K562 (cell line): Measurements from ENCODE around the gene DBNDD2. TPM values are rescaled to one million over a fixed set of nuclear protein-coding genes. Genes with fewer than 3 reads are reported as not detected.

Experiments used
- ATAC-seq: fragments of 200-7000 bp; cut with Tn5 transposase; 3 replicates; pipeline ENCODE4 v1.9.1; 2020; ENCODE audit warnings: moderate library complexity
- BruUV-seq: library from RNA; stranded (reverse); fragments of 400-500 nt; replicated peaks from 2 replicates; lab custom pipeline; 2021; lab: Mats Ljungman, UMichigan
- CTCF ChIA-PET: fragments of 300-600 bp; formaldehyde crosslinking; extraction: SDS; loops from one replicate; lab custom pipeline; 2021; ENCODE audit warnings: low intra/inter-chr PET ratio; lab: Yijun Ruan, JAX
- POLR2A ChIA-PET: fragments of 300-600, 350-650 bp; sonication (Branson Sonifier 250); formaldehyde crosslinking; extraction: SDS; loops from one replicate; lab custom pipeline; 2021; ENCODE audit warnings: antibody characterized with exemption, inconsistent platforms; lab: Yijun Ruan, JAX
- DNase-seq, 4 experiments: peaks; one replicate each; pipeline versions ENCODE4 v3.0.0 to v3.0.0-alpha.2; 2011 to 2018; ENCODE audit warnings: low spot score in 3 of 4, mixed read lengths in 3 of 4; ENCODE audit errors: extremely low read depth in 1 of 4
- FAIRE-seq: peaks from 2 replicates; lab custom pipeline; 2011; peaks lifted over from hg19 to GRCh38; lab: Jason Lieb, UNC
- H2AFZ ChIP-seq: 2 replicates; pipeline ENCODE4 v1.6.0; 2011; ENCODE audit warnings: low read depth, low read length, control low read depth, inconsistent platforms
- H3K27ac ChIP-seq: fragments of 200-600 bp; 3 replicates; pipeline ENCODE4 v1.8.0; 2011; ENCODE audit warnings: low read depth, mild to moderate bottlenecking, control low read depth, inconsistent platforms, low read length, moderate library complexity, mixed read lengths; ENCODE audit errors: extremely low read depth
- H3K27me3 ChIP-seq, 2 experiments: fragments of 300-600 bp in 1 of 2; 2 replicates in 1 of 2; 3 replicates in 1 of 2; pipeline versions ENCODE4 v1.6.0 to v1.8.0; 2011; ENCODE audit warnings: inconsistent platforms in 2 of 2, low read length in 2 of 2, mild to moderate bottlenecking in 1 of 2, mixed read lengths in 1 of 2, moderate library complexity in 1 of 2; ENCODE audit not compliant: control insufficient read depth in 2 of 2, insufficient read depth in 2 of 2
- H3K36me3 ChIP-seq: fragments of 300-600 bp; 3 replicates; pipeline ENCODE4 v1.8.0; 2011; ENCODE audit warnings: mild to moderate bottlenecking, low read length, inconsistent platforms; ENCODE audit not compliant: control insufficient read depth, insufficient read depth
- H3K4me1 ChIP-seq, 2 experiments: fragments of 200-600 bp in 1 of 2; replicated peaks in 1 of 2; 2 replicates in 1 of 2; 3 replicates in 1 of 2; pipeline versions ENCODE4 v1.5.1 to v1.8.0; 2011; ENCODE audit warnings: inconsistent platforms in 2 of 2, low read length in 2 of 2, mild to moderate bottlenecking in 1 of 2, mixed read lengths in 1 of 2, moderate library complexity in 1 of 2; ENCODE audit not compliant: control insufficient read depth in 2 of 2, insufficient read depth in 2 of 2
- H3K4me2 ChIP-seq: 2 replicates; pipeline ENCODE4 v1.6.1; 2011; ENCODE audit warnings: low read length, control low read depth, inconsistent platforms, mixed read lengths; ENCODE audit not compliant: insufficient read depth
- H3K4me3 ChIP-seq: fragments of 200-600 bp; sonication (generic), shearing (Covaris generic); 2 replicates; pipeline ENCODE4 v1.5.1; 2016; ENCODE audit warnings: control low read depth, inconsistent platforms
- H3K79me2 ChIP-seq: fragments of 200-600 bp; 3 replicates; pipeline ENCODE4 v1.8.0; 2011; ENCODE audit warnings: low read length, inconsistent platforms; ENCODE audit not compliant: control insufficient read depth, insufficient read depth
- H3K9ac ChIP-seq, 2 experiments: 2 replicates each; pipeline versions ENCODE4 v1.6.0 to v1.6.1; 2011; ENCODE audit warnings: low read depth in 2 of 2, low read length in 2 of 2, control low read depth in 1 of 2, inconsistent platforms in 1 of 2, mild to moderate bottlenecking in 1 of 2, mixed read lengths in 1 of 2; ENCODE audit not compliant: insufficient read depth in 1 of 2
- H3K9me1 ChIP-seq: one replicate; pipeline ENCODE4 v1.6.0; 2011; ENCODE audit warnings: inconsistent platforms, mild to moderate bottlenecking, low read length, moderate library complexity; ENCODE audit not compliant: control insufficient read depth, insufficient read depth
- H3K9me3 ChIP-seq: replicated peaks from 2 replicates; pipeline ENCODE4 v1.5.1; 2011; ENCODE audit warnings: low read depth, low read length, inconsistent platforms; ENCODE audit not compliant: control insufficient read depth, insufficient read depth
- H4K20me1 ChIP-seq: replicated peaks from 2 replicates; pipeline ENCODE4 v1.6.1; 2011; ENCODE audit warnings: low read length, inconsistent platforms, mixed read lengths; ENCODE audit not compliant: control insufficient read depth, insufficient read depth
- CEBPB ChIP-seq: fragments of 450-650 bp; IDR thresholded peaks from 2 replicates; pipeline ENCODE4 v1.6.1; 2016; ENCODE audit warnings: missing genetic modification characterization, missing compliant biosample characterization
- CREM ChIP-seq: IDR thresholded peaks from 2 replicates; pipeline ENCODE4 v1.6.1; 2014; ENCODE audit warnings: antibody characterized with exemption, low read depth
- FOXP1 ChIP-seq: sonication (generic); formaldehyde crosslinking; IDR thresholded peaks from 2 replicates; pipeline ENCODE4 v1.8.0; 2022; ENCODE audit warnings: mild to moderate bottlenecking, missing genetic modification reagents
- GABPB2 ChIP-seq: fragments of 250-450 bp; sonication (Bioruptor Pico); conservative IDR thresholded peaks from 2 replicates; pipeline ENCODE4 v1.5.1; 2021; ENCODE audit warnings: mild to moderate bottlenecking
- HES1 ChIP-seq: fragments of 450-650 bp; IDR thresholded peaks from 2 replicates; pipeline ENCODE4 v1.6.1; 2016; ENCODE audit warnings: low read depth, mild to moderate bottlenecking, moderate library complexity
- NCOA1 ChIP-seq: fragments of 450-650 bp; IDR thresholded peaks from 2 replicates; pipeline ENCODE4 v1.6.1; 2016; ENCODE audit warnings: low read depth
- RHOXF2B ChIP-seq: fragments of 250-450 bp; sonication (Bioruptor Pico); conservative IDR thresholded peaks from 2 replicates; pipeline ENCODE4 v1.5.1; 2021
- SMARCE1 ChIP-seq: fragments of 450-650 bp; IDR thresholded peaks from 2 replicates; pipeline ENCODE4 v1.7.1; 2016; ENCODE audit warnings: mild to moderate bottlenecking
- SP2 ChIP-seq: IDR thresholded peaks from 2 replicates; pipeline ENCODE4 v1.6.1; 2011; ENCODE audit warnings: mild to moderate bottlenecking, low read depth, low read length, moderate library complexity; ENCODE audit not compliant: poor library complexity, severe bottlenecking; ENCODE audit errors: extremely low read depth
- STAG1 ChIP-seq: sonication (generic); formaldehyde crosslinking; IDR thresholded peaks from 2 replicates; pipeline ENCODE4 v1.5.0; 2020; ENCODE audit warnings: missing genetic modification reagents, borderline replicate concordance
- STAT6 ChIP-seq: sonication (generic); formaldehyde crosslinking; IDR thresholded peaks from 2 replicates; pipeline ENCODE4 v1.8.1; 2023; ENCODE audit warnings: mild to moderate bottlenecking, missing genetic modification reagents
- TAF9B ChIP-seq: fragments of 450-650 bp; IDR thresholded peaks from 2 replicates; pipeline ENCODE4 v1.6.1; 2018; ENCODE audit warnings: mild to moderate bottlenecking; ENCODE audit not compliant: partially characterized antibody
- TARDBP ChIP-seq: fragments of 450-650 bp; IDR thresholded peaks from 2 replicates; pipeline ENCODE4 v1.6.1; 2016
- TCFL5 ChIP-seq: fragments of 250-450 bp; sonication (Bioruptor Pico); conservative IDR thresholded peaks from 2 replicates; pipeline ENCODE4 v1.6.1; 2021; ENCODE audit warnings: mild to moderate bottlenecking, moderate library complexity, matching md5 sums
- ZNF184 ChIP-seq: sonication (generic); formaldehyde crosslinking; IDR thresholded peaks from 2 replicates; pipeline ENCODE4 v1.5.0; 2020; ENCODE audit warnings: missing genetic modification reagents
- ZNF586 ChIP-seq: fragments of 450-650 bp; formaldehyde crosslinking; conservative IDR thresholded peaks from 2 replicates; pipeline ENCODE4 v1.4.0; 2020; ENCODE audit warnings: mild to moderate bottlenecking, moderate library complexity
- ZNF830 ChIP-seq: fragments of 250-450 bp; sonication (Bioruptor Pico); IDR thresholded peaks from 2 replicates; pipeline ENCODE4 v1.5.0; 2021; ENCODE audit warnings: mild to moderate bottlenecking
- WGBS: fragments of 100-300 bp; shearing (Covaris generic); methylation state at CpG from one replicate; pipeline ENCODE4 v1.1.6; 2016; ENCODE audit warnings: low coverage, mixed read lengths; ENCODE audit not compliant: insufficient coverage; ENCODE audit errors: missing lambda C conversion rate; 5-methylcytosine and 5-hydroxymethylcytosine counted together
- in situ Hi-C: fragments of 300-500 bp; cut with MboI; formaldehyde crosslinking; loops from 4 replicates; pipeline ENCODE4 v1.15.0; 2018; ENCODE audit warnings: inconsistent platforms, mixed read lengths
- intact Hi-C: fragments of 100-400 bp; cut with micrococcal nuclease; formaldehyde crosslinking; loops from 2 replicates; pipeline ENCODE4 v1.14.2; 2022
- polyA plus RNA-seq, 8 experiments: library from polyadenylated mRNA; depleted of rRNA in 4 of 8; stranded (reverse) in 5 of 8; unstranded in 3 of 8; fragments of >200 nt; fragmentation: Nextera tagmentation in 2 of 8; fragmentation: Illumina TruSeq in 1 of 8; extraction: Ambion mirVana in 2 of 8; extraction: Trizol in 1 of 8; gene quantifications; 2 replicates each; pipeline versions ENCODE4 v1.2.1 to v1.2.3, GENCODE V29; 2011 to 2014; ENCODE audit warnings: inconsistent platforms in 1 of 8, missing spikeins in 1 of 8
- total RNA-seq, 7 experiments: library from RNA; depleted of rRNA in 6 of 7; stranded (reverse); fragments of >200 nt in 6 of 7; fragmentation: Illumina TruSeq in 2 of 7; extraction: Trizol in 2 of 7; gene quantifications; 2 replicates each; pipeline versions ENCODE4 v1.2.1 to v1.2.3, GENCODE V29; 2011 to 2021; ENCODE audit warnings: low replicate concordance in 1 of 7

Gene DBNDD2
- total and polyA plus RNA-seq, 9 of the 15 experiments (the other 6 are each of a cell fraction or from before 2014, with no cell fraction given) = 12.8 to 64.0 (median 35.8) TPM

- TF ChIP-seq CEBPB (tag) (peak; percentile 75), ZNF586 (no peak), GABPB2 (CRISPR knock-in tag) (no peak), STAT6 (CRISPR knock-in tag) (no peak)
Measured at GRCh38 chr20:45450097-45450818, 42.2 kb downstream of the DBNDD2 start (continued).

GRCh38 chr20:45452238-45452637 lies 44.1 kb downstream of the DBNDD2 start:
- Histone ChIP-seq H3K27ac (no peak overlapping the region), H4K20me1 (no peaks in the 10 kb centered on the region), H3K4me3 (no peak overlapping the region), H3K9ac (no peak overlapping the region), H3K9me3 (no peaks in the 10 kb centered on the region), H3K4me1 (no peaks in the 10 kb centered on the region), H2AFZ (no peak overlapping the region), H3K79me2 (no peaks in the 10 kb centered on the region), H3K36me3 (no peaks in the 10 kb centered on the region), H3K27me3 (peaks cover 17 to 27% of the 10 kb centered on the region in 2 experiments; a peak in 4 of 5 replicates), H3K9me1 (no peaks in the 10 kb centered on the region), H3K4me2 (no peak overlapping the region)
- DNase-seq = no peak
- ChIA-PET POLR2A (interaction anchor here (0.5 to 1.6 kb wide), 4 partner anchors 12 to 96 kb away, joined by 3 read pairs; no protein-coding TSS in a partner anchor), CTCF (no interaction called here)
- intact Hi-C loops = no loop called here
- WGBS = 44% methylated on average over 4 of the region's 4 CpGs
- in situ Hi-C loops = loop anchor here (10.0 kb wide), 1 partner anchor 323 kb away; no protein-coding TSS in a partner anchor
- no TSS peak for BruUV-seq
- FAIRE-seq = no peak
- no peak for ATAC-seq
- no peak for TF ChIP-seq SP2
- no peak for TF ChIP-seq TARDBP
- TF ChIP-seq TAF9B = no peak
- no peak for TF ChIP-seq CREM
- no peak for TF ChIP-seq HES1
- no peak for TF ChIP-seq SMARCE1
- no peak for TF ChIP-seq STAG1 (CRISPR knock-in tag)
- no peak for TF ChIP-seq ZNF830 (CRISPR knock-in tag)
- no peak for TF ChIP-seq TCFL5
- TF ChIP-seq FOXP1 (CRISPR knock-in tag) = no peak
- no peak for TF ChIP-seq RHOXF2B (CRISPR knock-in tag)
- no peak for TF ChIP-seq NCOA1
- TF ChIP-seq ZNF184 (CRISPR knock-in tag) = no peak
